GM18858 (cell line): ENCODE data around the gene ASIC1.
"Not testable (repeated sequence)": the region's sequence is repeated elsewhere in the genome, so short reads cannot be mapped to it uniquely, and the experiment has no call there.

Experiments
- ATAC-seq: cut with Tn5 transposase; IDR thresholded peaks from one replicate; pipeline ENCODE4 v1.9.1; 2021; ENCODE audit not compliant: unreplicated experiment

ASIC1 gene

DNA sequence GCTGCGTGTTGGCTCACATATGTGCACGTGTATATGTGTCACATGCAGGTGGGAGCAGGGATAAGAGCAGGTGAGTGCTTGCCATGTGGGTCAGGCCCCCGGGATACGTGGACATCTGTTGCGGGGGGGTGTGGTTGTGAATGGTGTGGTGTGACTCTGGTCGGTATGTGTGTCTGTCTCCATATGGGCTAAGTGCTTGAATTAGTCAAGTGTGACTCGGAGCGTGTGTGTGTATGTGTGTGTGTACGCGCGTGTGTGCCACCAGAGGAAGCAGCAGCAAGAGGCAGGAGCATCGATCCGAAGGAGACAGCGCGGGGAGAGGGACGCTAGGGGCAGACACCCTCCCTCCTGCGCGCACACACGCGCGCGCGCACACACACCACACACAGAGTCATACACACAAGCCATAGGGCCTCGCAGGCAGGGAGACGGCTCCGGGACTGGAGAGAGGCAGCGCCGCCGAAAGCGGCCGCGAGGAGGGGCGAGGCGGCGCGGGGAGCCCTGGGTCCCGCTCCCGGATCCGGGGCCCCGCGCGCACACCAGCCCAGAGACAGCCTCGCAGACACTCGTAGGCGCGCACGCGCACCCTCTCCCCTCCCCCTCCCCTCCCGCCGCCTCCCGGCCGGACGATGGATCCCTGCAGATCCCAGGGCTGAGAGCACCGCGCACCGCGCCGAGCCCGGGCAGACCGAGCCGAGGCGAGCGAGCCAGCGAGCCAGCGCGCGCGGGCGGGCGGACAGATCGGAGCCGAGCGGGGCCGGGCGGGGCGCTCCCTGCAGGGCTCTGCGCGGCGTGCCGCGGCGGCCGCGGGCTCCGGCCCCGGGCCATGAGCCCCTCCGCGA lies at the start of gene ASIC1:
Gene ASIC1 (plus strand): TSS at position 597 of the 842 bp plus-strand sequence. CDS start 1,171 bp downstream, outside the sequence.
- ATAC-seq = no peak

DNA sequence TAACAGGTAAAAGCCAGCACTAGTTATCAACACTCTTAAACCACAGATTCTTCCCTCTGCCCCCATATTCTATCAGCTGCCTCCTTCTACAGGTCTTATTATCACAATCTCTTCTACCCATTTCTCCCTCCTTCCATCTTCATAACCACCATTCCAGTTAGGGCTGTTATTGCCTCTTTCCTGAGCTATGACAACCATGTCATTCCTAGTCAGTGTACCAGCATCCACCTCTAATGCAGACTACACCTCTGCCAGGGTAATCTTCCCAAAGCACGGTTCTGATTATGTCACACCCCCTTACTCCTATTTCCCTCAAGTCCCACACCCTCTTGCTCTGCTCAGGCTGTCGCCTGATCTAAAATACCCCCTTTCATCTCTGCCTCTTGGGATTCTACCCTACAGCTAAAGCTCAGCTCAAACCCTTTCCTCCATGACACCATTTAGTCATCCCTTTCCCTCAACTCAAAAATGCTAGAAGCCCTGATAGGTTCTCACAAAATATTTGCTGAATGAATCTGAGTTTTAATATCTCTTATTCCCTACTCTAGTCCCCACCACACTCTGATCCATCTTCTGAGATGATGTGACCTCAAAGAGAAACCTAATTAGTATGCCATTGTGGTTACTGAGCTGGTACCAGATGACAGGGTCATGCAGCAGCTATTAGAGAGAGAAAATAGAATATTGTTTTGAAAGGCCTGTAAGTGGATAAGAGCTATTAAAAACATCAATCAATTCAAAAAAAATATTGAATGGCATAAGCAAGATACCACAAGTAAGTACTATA lies 43.8 kb upstream of the ASIC1 start:
- no peak for ATAC-seq

DNA sequence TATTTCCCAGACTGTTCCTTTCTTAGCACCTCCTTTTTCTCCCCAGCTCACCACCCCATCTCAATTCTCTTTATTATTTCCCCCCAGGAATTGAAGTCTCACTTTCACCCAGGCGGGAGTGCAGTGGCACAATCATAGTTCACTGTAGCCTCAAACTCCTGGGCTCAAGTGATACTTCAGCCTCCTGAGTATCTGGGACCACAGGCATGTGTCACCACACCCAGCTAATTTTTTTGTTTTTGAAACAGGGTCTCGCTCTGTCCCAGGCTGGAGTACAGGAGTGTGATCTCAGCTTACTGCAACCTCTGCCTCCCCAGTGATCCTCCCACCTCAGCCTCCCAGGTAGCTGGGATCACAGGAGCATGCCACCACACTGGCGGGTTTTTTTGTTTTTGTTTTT lies 43.1 kb upstream of the ASIC1 start:
- ATAC-seq = no peak

DNA sequence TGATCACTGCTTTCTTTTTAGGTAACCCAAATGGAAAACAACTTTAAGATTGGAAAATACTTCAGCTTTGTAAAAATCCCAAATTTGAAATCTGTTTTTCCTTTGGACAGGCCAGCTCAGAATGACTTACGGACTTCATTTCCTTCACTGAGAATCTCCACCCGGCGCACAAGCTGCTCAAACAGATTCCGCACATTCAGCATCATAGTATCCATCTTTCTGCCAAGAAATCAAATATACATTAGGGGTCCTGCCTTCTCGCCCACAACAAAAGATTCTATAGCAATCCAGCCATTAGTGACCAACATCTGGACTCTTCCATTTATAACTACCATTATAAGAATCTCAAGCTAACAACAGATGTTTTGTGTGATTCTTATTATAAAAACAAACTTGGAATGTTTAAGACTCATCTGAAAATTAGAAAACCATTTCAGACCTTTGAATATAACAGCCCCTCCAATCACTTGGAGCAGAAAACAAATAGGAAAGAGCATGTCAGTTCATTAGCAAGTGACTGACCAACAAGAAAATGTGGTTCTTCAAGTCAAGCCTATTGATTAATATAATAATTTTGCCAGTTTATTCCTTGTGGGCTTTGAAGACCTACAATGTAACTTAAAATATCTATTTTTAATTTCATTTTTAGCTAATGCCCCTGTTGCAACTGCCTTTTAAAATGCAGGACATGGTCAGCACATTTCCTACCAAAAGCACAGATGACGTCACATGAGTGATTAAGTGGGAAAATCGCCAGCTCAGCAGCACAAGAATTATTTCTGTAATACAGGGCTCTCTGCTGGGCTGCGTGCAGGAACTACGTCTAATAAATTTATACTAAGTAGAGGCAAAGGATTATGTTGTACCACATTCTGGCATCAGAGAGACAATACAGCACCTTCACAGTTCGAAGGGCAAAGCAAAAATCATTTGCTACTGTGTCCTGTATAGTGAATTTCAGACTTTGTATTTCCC lies 40.6 kb upstream of the ASIC1 start:
- no peak for ATAC-seq

DNA sequence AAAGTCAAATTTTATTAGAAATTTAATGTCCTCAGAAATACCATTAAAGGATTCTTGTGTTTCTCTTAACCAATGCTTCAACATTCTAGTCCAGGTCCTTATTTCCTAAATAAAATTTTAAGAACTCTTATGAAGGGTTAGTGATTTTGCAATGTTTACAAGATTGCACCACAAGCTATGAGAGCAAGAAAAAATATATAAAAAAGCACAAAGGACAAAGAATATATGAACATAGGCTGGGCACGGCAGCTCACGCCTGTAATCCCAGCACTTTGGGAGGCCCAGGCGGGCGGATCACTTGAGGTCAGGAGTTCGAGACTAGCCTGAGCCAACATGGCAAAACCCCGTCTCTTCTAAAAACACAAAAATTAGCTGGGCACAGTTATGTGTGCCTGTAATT lies 39.8 kb upstream of the ASIC1 start:
- no peak for ATAC-seq

DNA sequence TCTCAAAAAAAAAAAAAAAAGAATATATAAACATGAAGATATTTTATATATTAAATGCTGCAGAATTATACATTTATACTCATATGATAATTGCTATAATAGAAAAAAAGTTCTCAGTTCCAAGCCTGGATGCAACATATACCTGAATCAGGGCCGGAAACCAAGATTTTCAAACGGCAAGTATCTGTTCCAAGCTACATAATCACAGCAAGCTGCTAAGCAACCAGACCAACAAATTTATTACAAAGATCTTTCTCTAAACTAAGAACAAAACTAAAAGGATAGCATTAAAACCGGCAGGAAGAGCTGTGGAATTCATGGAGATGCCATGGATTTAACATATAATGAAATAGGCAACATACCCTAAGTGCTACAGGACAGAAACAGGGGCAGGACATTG lies 39.2 kb upstream of the ASIC1 start:
- ATAC-seq = no peak

DNA sequence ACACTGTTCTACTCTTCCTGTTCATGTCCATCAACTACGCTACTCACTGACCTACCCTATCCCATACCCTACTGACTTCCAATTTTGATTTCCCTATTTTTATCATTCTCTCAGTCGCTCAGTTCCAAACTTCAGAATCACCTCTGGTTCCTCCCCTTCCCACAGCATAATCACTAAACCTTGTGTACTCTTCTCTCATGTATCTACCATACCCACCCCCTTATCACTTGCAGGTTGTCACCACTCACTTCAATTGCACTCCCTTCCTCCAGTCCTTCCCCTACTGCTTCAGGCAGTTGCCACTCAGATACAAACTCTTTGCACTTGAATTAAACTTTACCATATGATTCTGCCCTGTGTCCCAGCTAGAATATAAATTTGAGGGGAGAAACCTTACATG lies 38.4 kb upstream of the ASIC1 start:
- ATAC-seq = no peak

DNA sequence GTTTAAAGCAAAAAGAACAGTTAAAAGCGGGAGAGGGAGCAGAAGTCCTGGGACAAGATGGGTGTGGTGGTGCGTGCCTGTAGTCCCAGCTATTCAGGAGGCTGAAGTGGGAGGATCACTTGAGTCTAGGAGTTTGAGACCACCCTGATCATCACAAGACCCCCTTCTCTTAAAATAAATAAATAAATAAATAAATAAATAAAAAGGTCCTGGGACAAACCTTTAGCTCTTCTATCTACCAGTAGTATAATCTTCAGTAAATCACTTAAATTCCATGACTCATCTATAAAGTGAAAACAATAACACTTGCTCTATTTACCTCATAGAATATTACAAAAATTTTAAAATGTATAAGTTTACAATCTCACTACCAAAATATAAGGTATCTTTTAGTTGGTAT lies 37.9 kb upstream of the ASIC1 start:
- no peak for ATAC-seq

DNA sequence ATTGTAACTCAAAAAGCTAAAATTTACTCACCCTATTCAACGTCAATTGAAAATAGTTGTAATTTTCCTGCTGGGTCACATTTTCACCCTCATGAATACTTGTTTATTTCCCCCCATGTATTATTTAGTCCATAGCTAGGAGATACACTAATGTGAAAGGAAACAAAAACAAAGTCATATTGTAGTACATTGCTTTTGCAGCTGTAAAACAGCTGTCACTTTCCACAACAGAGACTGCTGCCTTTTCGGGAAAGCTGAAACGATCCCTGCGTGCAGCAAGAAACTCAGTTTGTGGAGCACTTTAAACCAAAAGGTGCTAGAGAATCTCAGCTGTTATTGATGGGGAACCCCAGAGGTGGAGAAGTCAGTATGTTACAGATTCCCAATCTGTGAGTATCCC lies 36.4 kb upstream of the ASIC1 start:
- no peak for ATAC-seq

DNA sequence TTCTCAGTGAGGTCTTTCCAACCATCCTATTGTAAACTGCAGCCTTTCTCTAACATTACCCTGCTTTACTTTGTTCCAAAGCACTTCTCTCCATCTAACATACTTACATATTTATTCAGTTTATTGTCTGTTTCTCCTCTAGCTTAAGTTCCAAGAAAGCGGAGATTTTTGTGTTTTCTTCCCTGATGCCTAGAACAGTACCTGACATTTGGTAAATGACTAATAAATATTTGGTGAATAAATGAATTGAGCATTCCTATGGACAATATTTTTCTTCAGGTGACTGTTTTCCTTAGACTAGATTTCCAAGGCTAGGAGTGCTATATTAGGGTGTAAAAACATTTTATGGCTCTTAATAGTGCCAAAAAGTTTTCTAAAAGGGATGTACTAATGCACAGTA lies 34.5 kb upstream of the ASIC1 start:
- no peak for ATAC-seq

DNA sequence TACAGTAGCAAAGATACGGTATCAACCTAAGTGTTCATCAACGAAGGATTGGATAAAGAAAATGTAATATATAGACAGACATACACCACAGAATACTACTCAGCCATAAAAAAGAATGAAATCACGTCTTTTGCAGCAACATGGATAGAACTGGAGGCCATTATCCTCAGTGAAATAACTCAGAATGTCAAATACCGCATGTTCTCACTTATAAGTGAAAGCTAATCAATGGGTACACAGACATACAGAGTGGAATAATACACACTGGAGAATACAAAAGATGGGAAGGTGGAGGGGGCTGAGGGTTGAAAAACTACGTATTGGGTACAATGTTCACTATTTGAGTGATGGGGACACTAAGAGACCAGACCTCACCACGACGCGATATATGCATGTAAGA lies 33.2 kb upstream of the ASIC1 start:
- no peak for ATAC-seq

DNA sequence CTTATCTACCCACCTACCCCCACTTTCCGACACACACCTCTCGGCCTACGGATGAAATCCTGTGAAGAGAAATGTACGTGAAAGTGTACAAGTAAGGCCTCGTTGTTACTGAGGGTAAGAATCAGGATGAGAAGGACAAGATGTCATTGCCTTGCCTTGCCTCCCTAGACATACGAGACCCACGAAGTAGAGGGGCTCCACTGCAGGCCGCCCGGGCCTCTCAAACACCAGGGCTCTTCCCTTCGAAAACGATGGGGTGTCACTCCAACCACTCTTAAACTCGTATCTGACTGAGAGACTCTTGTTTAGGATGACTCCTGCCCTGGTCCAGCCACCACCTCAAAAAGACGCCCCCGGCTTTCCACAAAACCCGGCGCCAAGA lies 32.6 kb upstream of the ASIC1 start:
- ATAC-seq = no peak

DNA sequence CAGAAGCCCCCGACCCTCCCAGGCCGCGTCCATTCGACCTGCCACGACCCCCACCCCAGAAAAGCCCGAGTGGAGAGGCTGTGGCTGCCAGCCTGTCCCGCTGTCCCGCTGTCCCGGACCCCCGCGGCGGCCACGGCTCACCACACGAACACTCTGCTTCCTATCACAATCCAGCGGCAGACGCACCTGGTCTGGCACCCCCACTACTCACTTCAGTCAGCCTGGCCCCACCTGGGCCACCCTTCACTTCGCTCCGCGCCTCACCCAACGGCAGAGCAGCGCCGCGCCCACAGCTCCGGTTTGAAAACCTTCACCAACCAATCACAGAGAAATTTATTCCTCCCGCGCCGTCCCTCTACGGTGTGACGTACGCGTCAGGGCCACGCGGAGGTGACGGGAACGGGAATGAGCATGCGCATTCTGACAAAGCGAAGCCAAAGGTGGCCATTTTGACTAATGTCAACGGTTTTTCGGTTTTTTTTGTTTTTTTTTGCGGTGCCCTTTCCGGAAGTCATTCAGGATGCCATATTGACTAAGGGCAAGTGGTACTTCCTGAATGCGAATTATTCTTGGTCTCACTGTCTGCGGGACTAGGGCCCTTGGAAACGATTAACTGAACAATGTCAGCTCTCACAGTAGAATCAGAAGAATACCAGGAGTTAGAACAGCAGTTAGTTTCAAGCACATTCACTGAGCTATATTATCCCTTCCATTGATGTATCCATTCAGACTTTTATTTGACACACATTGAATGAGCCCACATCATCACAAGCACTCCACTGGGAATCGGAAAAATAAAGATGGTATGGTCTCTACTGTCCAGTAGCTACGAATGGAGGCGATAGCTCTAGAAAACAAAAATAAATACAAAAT lies 32.0 kb upstream of the ASIC1 start, which contains the start of gene RACGAP1:
Gene RACGAP1 (minus strand): TSS at position 308 of the 873 bp plus-strand sequence. CDS start 8,779 bp downstream, outside the sequence.
- peak; percentile 92 for ATAC-seq

DNA sequence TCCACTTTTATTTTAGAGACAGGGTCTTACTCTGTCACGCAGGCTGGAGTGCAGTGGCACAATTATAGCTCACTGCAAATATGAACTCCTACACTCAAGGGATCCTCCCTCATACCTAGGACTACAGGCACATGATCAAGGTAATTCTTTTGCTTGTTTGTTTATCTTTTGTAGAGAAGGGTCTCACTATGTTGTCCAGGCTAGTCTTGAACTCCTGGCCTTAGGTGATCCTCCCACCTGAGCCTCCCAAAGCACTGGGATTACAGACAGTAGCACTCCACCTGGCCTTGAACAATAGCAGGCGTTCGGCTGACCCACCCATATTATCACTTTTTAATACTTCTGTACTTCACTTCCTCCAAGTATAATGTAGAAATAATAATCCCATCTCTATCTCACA lies 30.7 kb upstream of the ASIC1 start:
- ATAC-seq = no peak

DNA sequence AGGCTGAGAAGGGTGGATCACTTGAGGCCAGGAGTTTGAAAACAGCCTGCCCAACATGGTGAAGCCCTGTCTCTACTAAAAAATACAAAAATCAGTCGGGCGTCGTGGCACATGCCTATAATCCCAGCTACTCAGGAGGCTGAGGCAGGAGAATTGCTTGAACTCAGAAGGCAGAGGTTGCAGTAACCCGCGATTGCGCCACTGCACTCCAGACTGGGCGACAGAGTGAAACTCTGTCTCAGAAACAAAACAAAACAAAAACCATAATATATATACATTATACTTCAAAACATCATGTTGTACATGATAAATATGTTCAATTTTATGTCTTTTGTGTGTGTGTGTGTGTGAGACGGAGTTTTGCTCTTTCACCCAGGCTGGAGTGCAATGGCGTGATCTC lies 26.9 kb upstream of the ASIC1 start:
- ATAC-seq = not testable (repeated sequence)

DNA sequence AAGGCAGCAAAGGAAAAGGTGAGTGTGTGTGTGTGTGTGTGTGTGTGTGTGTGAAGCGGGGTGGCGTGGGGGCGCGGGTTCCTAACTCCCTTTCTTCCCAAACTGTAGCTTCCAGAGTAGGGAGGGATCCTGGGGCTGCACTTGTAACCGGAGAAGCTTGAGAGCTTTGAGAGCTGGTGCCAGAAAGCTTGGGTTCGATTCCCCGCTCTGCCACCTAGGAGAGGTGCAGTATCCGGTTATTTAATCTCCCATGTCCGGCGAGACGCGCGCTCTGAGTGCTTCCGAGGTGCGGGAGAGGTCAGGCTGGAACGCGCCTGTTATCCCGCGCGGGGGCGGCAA lies 24.9 kb upstream of the ASIC1 start:
- ATAC-seq = no peak

DNA sequence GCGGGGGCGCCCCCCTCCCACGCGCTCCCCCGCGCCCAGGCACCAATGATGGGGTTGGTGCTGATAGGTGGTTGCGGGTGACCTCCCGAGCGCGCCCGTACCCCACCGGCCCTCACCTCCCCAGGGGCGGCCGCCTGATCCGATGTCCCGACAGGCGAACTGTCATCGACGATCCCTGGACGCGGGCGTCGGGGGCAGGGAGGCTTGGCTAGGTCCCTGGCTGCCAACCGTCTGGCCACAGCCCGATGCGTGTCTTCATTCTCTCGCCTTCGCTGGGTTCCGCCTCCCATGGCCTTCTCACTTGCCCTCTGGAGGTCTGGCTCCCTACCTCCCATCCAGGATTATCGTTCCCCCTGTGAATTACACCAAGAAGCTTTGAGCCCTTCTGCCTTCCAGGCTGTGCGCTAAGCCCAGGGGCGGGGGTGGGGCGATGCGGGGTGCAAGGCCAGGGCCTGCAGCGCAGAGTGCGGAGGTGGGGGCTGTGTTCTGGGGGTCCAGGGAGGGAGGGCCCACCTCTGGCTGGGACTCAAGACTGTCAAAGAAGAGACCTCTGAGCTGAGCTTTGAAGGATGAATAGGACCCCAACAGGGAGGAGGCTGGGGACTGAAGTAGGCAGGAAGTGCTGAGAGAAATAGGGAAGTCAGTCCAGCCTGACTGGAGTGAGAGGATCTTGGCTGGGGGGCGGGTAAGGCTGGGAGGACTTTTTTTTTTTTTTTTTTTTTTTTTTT lies 24.4 kb upstream of the ASIC1 start:
- no peak for ATAC-seq

DNA sequence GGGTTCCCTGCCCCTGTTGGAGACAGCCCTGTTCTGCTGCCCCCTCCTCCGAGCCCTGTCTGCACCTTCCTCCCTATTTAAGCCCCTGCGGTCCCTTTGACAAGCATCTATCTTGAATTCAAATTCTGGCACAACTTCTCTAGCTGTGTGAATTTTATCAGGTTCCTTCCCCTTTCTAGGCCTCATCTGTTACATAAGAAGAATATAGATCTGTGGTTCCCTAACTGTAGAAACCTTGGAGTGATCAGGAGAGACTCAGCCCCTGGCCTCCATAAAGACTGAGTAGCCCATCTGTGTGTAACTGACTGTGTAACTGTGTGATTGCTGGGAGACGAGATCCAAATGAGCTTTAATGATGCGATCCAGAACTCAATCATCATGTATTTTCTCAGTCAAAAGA lies 19.1 kb upstream of the ASIC1 start:
- ATAC-seq = no peak

DNA sequence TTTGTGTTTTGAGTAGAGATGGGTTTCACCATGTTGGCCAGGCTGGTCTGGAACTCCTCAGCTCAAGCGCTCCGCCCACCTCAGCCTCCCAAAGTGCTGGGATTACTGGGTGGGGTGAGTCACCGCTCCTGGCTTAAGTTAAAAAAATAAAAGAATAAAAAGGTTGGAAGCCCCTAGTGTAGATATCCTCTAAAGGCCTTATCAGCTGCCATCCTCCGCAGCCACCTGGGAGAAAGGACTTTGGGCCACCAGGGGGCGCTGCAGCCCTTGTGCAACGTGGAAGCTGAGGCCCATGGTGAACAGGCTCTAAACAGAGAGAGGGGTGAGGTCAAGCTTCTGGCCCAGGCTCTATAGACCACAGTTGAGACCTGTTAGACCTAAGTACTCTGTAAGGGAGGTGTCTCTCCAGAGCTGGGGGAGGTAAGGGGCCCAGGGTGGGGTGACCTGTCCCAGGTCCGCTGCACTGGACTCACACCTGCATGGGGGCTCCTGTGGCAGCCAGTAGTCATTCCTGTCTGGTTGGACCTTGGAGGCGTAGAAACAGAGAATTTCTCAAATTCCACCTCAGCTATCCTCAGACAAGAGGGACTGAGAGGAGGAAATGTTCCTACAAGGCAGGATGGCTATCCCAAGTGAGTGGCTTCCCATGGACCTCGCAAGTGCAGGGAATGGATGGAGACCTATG lies 18.1 kb upstream of the ASIC1 start:
- no peak for ATAC-seq
